GM18508 (cell line): Measurements from ENCODE around the gene SPOCK1.

ENCODE experiments used
- ATAC-seq: cut with Tn5 transposase; IDR thresholded peaks from one replicate; pipeline ENCODE4 v1.9.1; 2021; ENCODE audit warnings: moderate number of reproducible peaks; ENCODE audit not compliant: insufficient read depth, unreplicated experiment

Gene SPOCK1

GRCh38 chr5:137342764-137343163, 156.4 kb downstream of the SPOCK1 start:
- no peak for ATAC-seq

DNA sequence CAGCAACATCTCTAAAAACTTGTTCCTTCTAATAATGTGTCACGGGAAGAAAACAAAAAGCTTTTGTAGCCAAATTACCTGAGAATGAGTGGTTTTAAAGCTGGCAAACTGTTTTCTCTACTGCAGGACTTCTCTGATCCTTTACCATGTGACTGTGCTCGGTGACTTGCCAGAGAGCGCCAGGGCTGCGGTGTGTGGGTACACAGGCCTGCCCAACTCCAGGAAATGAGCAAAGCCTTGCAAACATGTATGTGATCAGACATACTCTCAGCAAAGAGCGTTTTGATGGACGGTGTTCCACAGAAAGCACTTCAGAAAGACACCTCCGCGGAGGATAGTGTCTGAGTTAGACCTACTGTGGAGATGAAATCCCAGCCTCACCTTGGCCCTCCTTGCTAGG, 157.3 kb downstream of the SPOCK1 start:
- no peak for ATAC-seq

- ATAC-seq, result no peak
Observed at GRCh38 chr5:137340881-137341280, 158.2 kb downstream of the SPOCK1 start.

DNA sequence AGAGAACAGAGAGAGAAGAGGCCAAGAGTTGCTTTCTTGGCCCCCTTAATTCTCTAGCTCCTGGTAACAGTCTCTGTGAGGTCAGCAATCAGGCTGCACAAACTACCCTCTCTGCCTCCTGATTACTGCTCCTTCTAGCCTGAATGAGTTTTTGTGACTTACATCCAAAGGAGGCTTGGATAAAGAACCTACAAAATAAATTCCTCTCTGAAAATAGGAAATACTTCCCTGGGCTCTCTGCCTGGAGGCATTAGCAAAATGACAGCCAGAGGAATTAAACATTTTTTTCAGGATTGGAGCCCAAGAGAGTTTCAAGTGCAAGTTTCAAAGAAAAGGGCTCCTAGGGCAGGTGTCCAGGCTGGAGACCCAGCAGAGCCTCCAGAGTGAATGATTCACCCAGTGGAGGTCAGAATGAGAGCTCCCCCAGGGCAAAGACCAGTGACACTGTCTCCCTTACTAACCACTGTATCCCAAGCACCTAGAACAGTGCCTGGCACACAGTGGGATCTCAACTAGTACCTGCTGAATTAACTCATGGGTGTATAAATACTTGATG, 162.5 kb downstream of the SPOCK1 start:
- ATAC-seq, result no peak

DNA sequence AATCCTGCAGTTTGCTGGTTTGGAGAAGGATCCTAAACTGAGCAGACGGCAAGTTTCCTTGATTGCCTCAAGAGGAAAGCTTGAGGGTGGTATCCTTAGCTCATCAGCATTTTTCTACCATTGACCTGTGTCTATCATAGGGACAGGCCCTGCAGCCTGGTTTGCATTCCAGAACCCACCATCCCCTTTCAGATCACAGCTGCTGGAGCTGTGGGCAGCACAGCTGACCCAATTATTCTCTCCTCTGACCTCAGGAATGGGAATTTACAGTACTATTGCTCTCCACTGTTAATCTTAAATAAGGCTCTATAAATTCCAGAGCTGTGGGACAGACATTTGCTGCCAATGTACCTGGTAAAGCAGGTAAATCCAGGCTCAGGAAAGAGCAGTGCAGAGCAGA, 163.0 kb downstream of the SPOCK1 start:
- ATAC-seq, result no peak

GRCh38 chr5:137335493-137335892, 163.6 kb downstream of the SPOCK1 start:
- ATAC-seq, result no peak

- ATAC-seq, result no peak
Observed at GRCh38 chr5:137333928-137334327, 165.2 kb downstream of the SPOCK1 start.

DNA sequence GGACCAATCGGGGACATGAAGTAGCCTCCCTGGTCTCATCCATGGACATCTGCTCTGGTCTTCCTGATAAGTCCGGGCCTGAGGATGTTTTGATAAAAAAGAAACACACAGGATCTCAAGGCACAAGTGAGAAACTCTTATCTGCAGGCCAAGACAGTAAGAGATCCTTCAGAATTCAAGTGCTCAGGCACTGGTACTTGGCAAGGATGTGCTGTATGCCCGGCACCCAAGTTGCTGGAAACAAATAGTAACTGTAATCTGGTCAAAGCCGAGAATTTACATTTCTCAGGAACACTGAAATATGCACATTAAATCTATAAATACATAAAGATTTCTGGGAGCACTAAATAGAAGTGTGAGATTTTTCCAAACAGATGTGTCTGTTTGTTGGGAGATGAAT, 165.7 kb downstream of the SPOCK1 start:
- ATAC-seq, result no peak

DNA sequence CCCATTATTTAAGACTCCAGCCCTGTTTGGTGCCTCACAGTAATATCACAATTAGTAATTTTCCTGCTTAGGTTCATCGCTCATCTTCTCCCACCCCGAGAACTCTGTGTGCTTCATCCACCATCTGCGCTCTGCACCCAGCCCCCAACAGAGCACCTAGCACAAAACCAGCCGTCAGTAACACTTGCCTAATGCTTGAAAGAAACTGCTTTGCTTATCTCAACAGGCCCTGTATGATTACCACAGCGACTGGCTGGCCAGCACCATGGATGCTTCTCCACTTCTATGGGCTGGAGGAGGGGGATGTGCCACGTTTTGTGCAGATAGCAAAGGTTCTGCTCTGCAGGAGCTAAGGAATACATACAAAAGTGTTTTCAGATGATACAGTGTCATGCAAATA, 166.8 kb downstream of the SPOCK1 start:
- no peak for ATAC-seq

- ATAC-seq, result no peak
Observed at GRCh38 chr5:137329586-137330296, 169.4 kb downstream of the SPOCK1 start.

GRCh38 chr5:137328991-137329390, 170.1 kb downstream of the SPOCK1 start:
- ATAC-seq, result no peak

DNA sequence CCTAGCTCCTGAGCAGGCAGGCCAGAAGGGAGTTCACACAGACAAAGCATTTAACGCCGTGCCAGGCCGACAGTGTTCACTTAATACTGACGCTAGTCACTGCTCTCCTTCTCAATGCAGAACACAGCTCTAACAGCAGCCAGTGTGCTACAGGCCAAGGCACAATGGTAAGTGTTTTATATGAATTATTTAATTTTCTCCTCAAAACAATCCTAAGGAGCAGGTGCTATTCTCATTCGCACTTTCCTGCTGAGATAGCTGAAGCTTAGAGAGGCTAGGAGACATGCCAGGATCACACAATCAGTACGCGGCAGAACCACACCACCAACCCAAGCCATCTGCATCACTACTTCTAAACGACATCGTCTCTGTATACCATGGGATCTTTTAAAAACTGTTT, 170.7 kb downstream of the SPOCK1 start:
- ATAC-seq, result no peak

DNA sequence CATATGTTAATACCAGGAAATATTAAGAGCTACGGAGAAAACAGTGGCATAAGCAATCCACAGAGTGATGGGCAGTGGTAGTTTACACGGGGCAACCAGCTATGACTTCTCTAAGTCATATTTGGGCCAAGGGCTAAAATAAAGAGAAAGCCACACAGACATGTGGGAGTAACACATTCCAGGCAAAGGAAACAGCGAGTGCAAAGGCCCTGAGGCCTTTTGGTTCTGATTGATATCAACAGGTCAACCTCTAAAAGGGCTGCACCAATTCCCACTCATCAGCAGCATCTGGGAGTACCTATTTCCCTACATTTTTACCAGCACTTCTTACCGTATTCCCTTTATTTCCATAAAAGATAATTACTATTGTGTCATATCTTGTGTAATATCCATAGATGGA, 173.4 kb downstream of the SPOCK1 start:
- no peak for ATAC-seq

GRCh38 chr5:137320056-137321045, 178.8 kb downstream of the SPOCK1 start:
- no peak for ATAC-seq

- no peak for ATAC-seq
Observed at GRCh38 chr5:137318027-137318426, 181.1 kb downstream of the SPOCK1 start.

GRCh38 chr5:137316346-137316736, 182.8 kb downstream of the SPOCK1 start:
- ATAC-seq, result no peak

- no peak for ATAC-seq
Observed at GRCh38 chr5:137315534-137316345, 183.4 kb downstream of the SPOCK1 start.

GRCh38 chr5:137315109-137315508, 184.0 kb downstream of the SPOCK1 start:
- no peak for ATAC-seq

DNA sequence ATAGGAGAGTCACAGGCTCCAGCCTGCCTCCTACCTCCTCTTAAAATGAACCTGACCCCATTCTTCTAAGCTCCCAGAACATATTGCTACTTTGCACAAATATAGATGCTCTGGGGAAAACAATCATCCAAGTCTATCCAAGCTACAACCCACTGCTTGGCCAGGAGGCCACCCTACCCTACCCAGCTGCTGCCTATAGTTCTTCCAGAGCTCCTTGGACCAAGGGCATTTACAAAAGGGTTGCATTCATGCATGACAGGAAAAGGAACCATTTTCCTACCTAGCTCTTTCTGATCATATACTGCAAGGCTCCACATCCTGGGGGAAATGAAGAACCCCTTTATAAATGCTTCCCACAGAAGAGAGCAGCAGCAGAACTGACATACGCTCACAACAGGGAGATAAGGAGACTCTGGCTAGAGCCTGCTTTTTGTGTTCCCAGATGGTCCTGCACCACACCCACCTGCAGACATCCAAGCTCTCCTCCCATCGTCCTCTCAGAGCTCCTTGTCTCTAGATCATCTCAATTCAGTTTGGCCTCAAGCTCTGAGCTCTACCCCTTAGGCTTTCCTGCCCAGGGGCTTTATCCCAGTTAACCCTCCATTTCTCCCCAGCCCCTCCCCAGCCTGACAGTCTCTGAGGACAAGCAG, 185.5 kb downstream of the SPOCK1 start:
- ATAC-seq, result no peak

DNA sequence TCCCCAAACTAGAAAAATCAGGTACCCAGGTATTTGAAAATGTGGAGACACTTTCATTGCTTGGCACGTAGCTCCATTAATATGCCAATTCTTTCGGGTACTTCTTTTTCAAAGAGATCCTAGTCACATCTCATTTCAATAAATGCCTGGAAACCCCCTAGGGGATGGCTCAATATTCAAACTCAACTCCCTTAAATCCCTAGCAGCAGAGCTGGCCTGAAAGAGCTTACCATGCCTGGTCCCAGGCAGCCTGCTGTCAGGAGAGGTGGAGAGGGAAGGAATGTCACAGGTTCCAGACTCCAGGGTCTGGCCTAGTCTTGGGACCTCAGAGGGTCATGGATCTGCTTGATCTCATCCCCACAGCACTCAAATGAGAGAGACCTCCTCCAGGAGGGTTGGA, 187.1 kb downstream of the SPOCK1 start:
- no peak for ATAC-seq
